Colonic mucosa (tissue), 4 donors: Measurements from ENCODE around the gene STXBP4. TPM values are rescaled to one million over a fixed set of nuclear protein-coding genes. Genes with fewer than 3 reads are reported as not detected.

Experiments
- DNase-seq: peaks from one replicate; pipeline ENCODE4 v3.0.0-alpha.2; 2020
- H3K27ac ChIP-seq: fragments of 200-600 bp; one replicate; pipeline ENCODE4 v1.8.0; 2021
- H3K27me3 ChIP-seq: fragments of 200-600 bp; one replicate; pipeline ENCODE4 v1.8.0; 2021
- H3K36me3 ChIP-seq: fragments of 200-600 bp; one replicate; pipeline ENCODE4 v1.8.0; 2021
- H3K4me1 ChIP-seq: fragments of 200-600 bp; one replicate; pipeline ENCODE4 v1.8.0; 2021; ENCODE audit warnings: mild to moderate bottlenecking
- H3K4me3 ChIP-seq: fragments of 200-600 bp; one replicate; pipeline ENCODE4 v1.8.0; 2021
- H3K9ac ChIP-seq, 2 donors: one replicate each; pipeline ENCODE4 v1.7.0; 2013; ENCODE audit warnings: control low read depth in 2 of 2, low read depth in 2 of 2, low read length in 2 of 2
- H3K9me3 ChIP-seq: fragments of 200-600 bp; one replicate; pipeline ENCODE4 v1.8.0; 2021
- CTCF ChIP-seq: fragments of 200-600 bp; IDR thresholded peaks from one replicate; pipeline ENCODE4 v1.8.0; 2022; ENCODE audit warnings: antibody characterized with exemption, mild to moderate bottlenecking
- intact Hi-C: fragments of 100-400 bp; cut with DNase I; formaldehyde crosslinking; loops from one replicate; pipeline ENCODE4 v1.14.1; 2022
- total RNA-seq, 2 donors: library from RNA; stranded (reverse); fragmentation: NEBNext Ultra II Directional in 1 of 2; extraction: Animal tissue kit (Norgen Biotek cat#: 25700) in 1 of 2; gene quantifications; one replicate each; pipeline ENCODE4 v1.2.1, GENCODE V29; 2021
- donor health status: healthy.
- donor health status: DM: no; HTN: no; CAD: no.
- donor health status: DM: no; HTN: no; CAD: no.

STXBP4 gene
- total RNA-seq, 2 donors from 2014 or later: 6.2 to 6.6 TPM

GRCh38 chr17:54951286-54951685 lies 17.3 kb upstream of the STXBP4 start:
- intact Hi-C loops: no loop called here
- DNase-seq: no peak
- H3K9ac ChIP-seq: no peak overlapping the region
- H3K27me3 ChIP-seq: no peaks in the 10 kb centered on the region
- no peaks in the 10 kb centered on the region for H3K36me3 ChIP-seq
- TF ChIP-seq CTCF: no peak
- H3K4me3 ChIP-seq: no peak overlapping the region
- H3K27ac ChIP-seq: no peak overlapping the region
- no peaks in the 10 kb centered on the region for H3K9me3 ChIP-seq
- H3K4me1 ChIP-seq: no peaks in the 10 kb centered on the region

GRCh38 chr17:54956791-54957190 lies 11.8 kb upstream of the STXBP4 start:
- Histone ChIP-seq H3K4me3 (no peak overlapping the region), H3K9me3 (no peaks in the 10 kb centered on the region), H3K9ac (no peak overlapping the region), H3K36me3 (no peaks in the 10 kb centered on the region), H3K27ac (no peak overlapping the region), H3K4me1 (no peaks in the 10 kb centered on the region), H3K27me3 (no peaks in the 10 kb centered on the region)
- TF ChIP-seq CTCF: no peak
- intact Hi-C loops: no loop called here
- no peak for DNase-seq

GRCh38 chr17:54967621-54968261 lies 824 bp upstream of the STXBP4 start:
- intact Hi-C loops: no loop called here
- Histone ChIP-seq H3K4me1 (peaks cover 5% of the 10 kb centered on the region), H3K27me3 (no peaks in the 10 kb centered on the region), H3K9ac (peak overlapping the region; percentile 83 to 84), H3K27ac (peak overlapping the region; percentile 54), H3K4me3 (peak overlapping the region; percentile 65), H3K9me3 (no peaks in the 10 kb centered on the region), H3K36me3 (no peaks in the 10 kb centered on the region)
- no peak for TF ChIP-seq CTCF
- DNase-seq: peak; percentile 49

GRCh38 chr17:54968988-54969332 lies 395 bp downstream of the STXBP4 start:
- DNase-seq: peak; percentile 37

GRCh38 chr17:54969658-54970572 lies 1.4 kb downstream of the STXBP4 start:
- no peak for DNase-seq

More at GRCh38 chr17:54968988-54969332, 395 bp downstream of the STXBP4 start:
- Histone ChIP-seq H3K4me3 (peak overlapping the region; percentile 65), H3K36me3 (no peaks in the 10 kb centered on the region), H3K4me1 (peaks cover 5% of the 10 kb centered on the region), H3K27ac (peak overlapping the region; percentile 54), H3K9ac (peak overlapping the region; percentile 83 to 92), H3K9me3 (no peaks in the 10 kb centered on the region), H3K27me3 (no peaks in the 10 kb centered on the region)
- intact Hi-C loops: no loop called here
- no peak for TF ChIP-seq CTCF

More at GRCh38 chr17:54969658-54970572, 1.4 kb downstream of the STXBP4 start:
- H3K36me3 ChIP-seq: no peaks in the 10 kb centered on the region
- no peaks in the 10 kb centered on the region for H3K9me3 ChIP-seq
- intact Hi-C loops: no loop called here
- peak overlapping the region; percentile 37 to 83 for H3K9ac ChIP-seq
- H3K27me3 ChIP-seq: no peaks in the 10 kb centered on the region
- no peak overlapping the region for H3K27ac ChIP-seq
- TF ChIP-seq CTCF: no peak
- no peak overlapping the region for H3K4me3 ChIP-seq
- peaks cover 5% of the 10 kb centered on the region for H3K4me1 ChIP-seq
